ENCODE data around the gene LPIN3.

LPIN3 gene

GRCh38 chr20:41317546-41318270 lies 22.9 kb upstream of the LPIN3 start, which contains the start of gene ZHX3:
ZHX3 (minus strand) TSS chr20:41317731; CDS start chr20:41204916, 112,815 bp downstream.
- peak; percentile 99 for DNase-seq
- ATAC-seq (ENCODE audit: insufficient read depth, low read depth): peak; percentile 98
- Histone ChIP-seq H3K4me3 (ENCODE audit: low read depth in 1 of 2, low read length in 2 of 2) (peak within 1 kb of the TSS; percentile 63 to 80), H3K27me3 (ENCODE audit: insufficient read depth, low read length, poor library complexity) (no peaks in the 10 kb centered on the region), H4K20me1 (ENCODE audit: insufficient read depth, low read length) (no peaks in the 10 kb centered on the region), H3K4me2 (ENCODE audit: insufficient read depth, low read length) (peak within 1 kb of the TSS; percentile 93), H3K9me3 (ENCODE audit: insufficient read depth, low read length, severe bottlenecking) (no peaks in the 10 kb centered on the region), H2AFZ (ENCODE audit: low read depth, low read length) (peak within 1 kb of the TSS; percentile 76), H3K9ac (ENCODE audit: low read depth, low read length) (peak within 1 kb of the TSS; percentile 69), H3K79me2 (ENCODE audit: insufficient read depth, low read length) (peaks cover 15% of the 10 kb centered on the region; the same call in 1 of the 2 replicates), H3K36me3 (ENCODE audit: insufficient read depth, low read length) (no peaks in the 10 kb centered on the region), H3K4me1 (ENCODE audit: insufficient read depth, low read length) (peaks cover 27% of the 10 kb centered on the region), H3K27ac (ENCODE audit: low read length) (peak within 1 kb of the TSS; percentile 79)
- TF ChIP-seq CTCF (IDR thresholded peaks at IDR 0.05; ENCODE audit: borderline replicate concordance, extremely low read depth, low read length, poor library complexity, severe bottlenecking): no peak
- TF ChIP-seq EZH2 (IDR thresholded peaks at IDR 0.05; ENCODE audit: borderline replicate concordance, low read depth, low read length, severe bottlenecking): no peak

- Histone ChIP-seq H3K79me2 (ENCODE audit: insufficient read depth, low read length) (peaks cover 12% of the 10 kb centered on the region; the same call in 1 of the 2 replicates), H4K20me1 (ENCODE audit: insufficient read depth, low read length) (no peaks in the 10 kb centered on the region), H3K4me1 (ENCODE audit: insufficient read depth, low read length) (peaks cover 27% of the 10 kb centered on the region), H3K4me2 (ENCODE audit: insufficient read depth, low read length) (peak overlapping the region; percentile 93), H3K27me3 (ENCODE audit: insufficient read depth, low read length, poor library complexity) (no peaks in the 10 kb centered on the region), H3K27ac (ENCODE audit: low read length) (peak overlapping the region; percentile 34), H3K36me3 (ENCODE audit: insufficient read depth, low read length) (no peaks in the 10 kb centered on the region), H3K9ac (ENCODE audit: low read depth, low read length) (peak overlapping the region; percentile 69), H3K4me3 (ENCODE audit: low read depth in 1 of 2, low read length in 2 of 2) (peak overlapping the region in 1 of 2 experiments; percentile 80; a peak in 2 of 4 replicates), H3K9me3 (ENCODE audit: insufficient read depth, low read length, severe bottlenecking) (no peaks in the 10 kb centered on the region), H2AFZ (ENCODE audit: low read depth, low read length) (peak overlapping the region; percentile 48)
- no peak for ATAC-seq (ENCODE audit: insufficient read depth, low read depth)
- TF ChIP-seq EZH2 (IDR thresholded peaks at IDR 0.05; ENCODE audit: borderline replicate concordance, low read depth, low read length, severe bottlenecking) (no peak), CTCF (IDR thresholded peaks at IDR 0.05; ENCODE audit: borderline replicate concordance, extremely low read depth, low read length, poor library complexity, severe bottlenecking) (no peak)
- no peak for DNase-seq
Observed at GRCh38 chr20:41318271-41318649, 22.4 kb upstream of the LPIN3 start.

- Histone ChIP-seq H3K36me3 (ENCODE audit: insufficient read depth, low read length) (no peaks in the 10 kb centered on the region), H2AFZ (ENCODE audit: low read depth, low read length) (no peak overlapping the region), H3K4me3 (ENCODE audit: low read depth in 1 of 2, low read length in 2 of 2) (no peak overlapping the region), H3K9me3 (ENCODE audit: insufficient read depth, low read length, severe bottlenecking) (no peaks in the 10 kb centered on the region), H4K20me1 (ENCODE audit: insufficient read depth, low read length) (no peaks in the 10 kb centered on the region), H3K27me3 (ENCODE audit: insufficient read depth, low read length, poor library complexity) (no peaks in the 10 kb centered on the region), H3K4me1 (ENCODE audit: insufficient read depth, low read length) (peaks cover 25% of the 10 kb centered on the region), H3K27ac (ENCODE audit: low read length) (no peak overlapping the region), H3K9ac (ENCODE audit: low read depth, low read length) (no peak overlapping the region), H3K4me2 (ENCODE audit: insufficient read depth, low read length) (no peak overlapping the region), H3K79me2 (ENCODE audit: insufficient read depth, low read length) (peaks cover 10% of the 10 kb centered on the region; the same call in 1 of the 2 replicates)
- ATAC-seq (ENCODE audit: insufficient read depth, low read depth): no peak
- DNase-seq: no peak
- TF ChIP-seq CTCF (IDR thresholded peaks at IDR 0.05; ENCODE audit: borderline replicate concordance, extremely low read depth, low read length, poor library complexity, severe bottlenecking) (no peak), EZH2 (IDR thresholded peaks at IDR 0.05; ENCODE audit: borderline replicate concordance, low read depth, low read length, severe bottlenecking) (no peak)
Observed at GRCh38 chr20:41320441-41320840, 20.2 kb upstream of the LPIN3 start.

All from DND-41 (cell line).